ENCODE measurements around the gene SERINC2.

The SERINC2 gene

DNA sequence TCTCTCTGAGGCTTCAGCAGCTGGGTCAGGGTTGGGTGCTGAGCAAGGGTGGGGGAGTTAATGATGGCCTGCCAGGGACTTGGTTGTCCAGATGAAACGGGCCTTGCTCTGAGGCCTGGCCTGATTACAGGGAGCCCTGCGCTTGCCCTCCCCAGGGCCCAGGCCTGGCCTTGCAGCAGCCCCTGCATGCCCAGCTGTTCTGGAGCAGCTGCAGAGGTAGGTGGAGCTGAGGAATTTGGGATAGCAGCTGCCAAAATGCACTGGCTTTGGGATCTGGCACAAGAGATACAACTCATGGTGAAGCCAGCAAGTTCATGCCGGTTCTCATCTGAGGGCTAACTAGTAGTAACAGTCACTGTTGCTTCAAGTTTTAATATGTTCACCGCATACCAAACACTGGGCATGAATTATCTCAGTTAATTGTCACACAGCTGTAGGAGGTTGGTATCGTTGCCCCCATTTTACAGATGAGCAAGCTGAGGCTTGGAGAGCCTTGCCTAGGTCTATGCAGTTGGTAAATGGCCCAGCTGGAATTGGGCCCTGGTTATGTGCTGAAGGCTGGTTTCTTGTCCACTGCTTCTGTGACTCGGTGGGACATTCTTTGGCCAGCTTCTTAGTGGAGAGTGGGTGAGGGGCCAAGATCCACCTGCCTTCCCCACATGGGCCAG lies 7.3 kb upstream of the SERINC2 start:
- Histone ChIP-seq H3K9ac (ENCODE audit: low read length) (no peak overlapping the region), H3K4me1 (ENCODE audit: control insufficient read depth, insufficient read depth, low read length) (no peaks in the 10 kb centered on the region), H3K36me3 (ENCODE audit: control insufficient read depth, insufficient read depth, low read length) (no peaks in the 10 kb centered on the region), H3K27ac (ENCODE audit: low read depth, low read length) (no peak overlapping the region), H3K27me3 (ENCODE audit: control insufficient read depth, insufficient read depth, low read length) (peaks cover 7% of the 10 kb centered on the region; the same call in 1 of the 2 replicates), H3K4me3 (ENCODE audit: low read depth, low read length) (no peak overlapping the region), H3K9me3 (ENCODE audit: control insufficient read depth, insufficient read depth, low read depth, low read length) (no peaks in the 10 kb centered on the region)

DNA sequence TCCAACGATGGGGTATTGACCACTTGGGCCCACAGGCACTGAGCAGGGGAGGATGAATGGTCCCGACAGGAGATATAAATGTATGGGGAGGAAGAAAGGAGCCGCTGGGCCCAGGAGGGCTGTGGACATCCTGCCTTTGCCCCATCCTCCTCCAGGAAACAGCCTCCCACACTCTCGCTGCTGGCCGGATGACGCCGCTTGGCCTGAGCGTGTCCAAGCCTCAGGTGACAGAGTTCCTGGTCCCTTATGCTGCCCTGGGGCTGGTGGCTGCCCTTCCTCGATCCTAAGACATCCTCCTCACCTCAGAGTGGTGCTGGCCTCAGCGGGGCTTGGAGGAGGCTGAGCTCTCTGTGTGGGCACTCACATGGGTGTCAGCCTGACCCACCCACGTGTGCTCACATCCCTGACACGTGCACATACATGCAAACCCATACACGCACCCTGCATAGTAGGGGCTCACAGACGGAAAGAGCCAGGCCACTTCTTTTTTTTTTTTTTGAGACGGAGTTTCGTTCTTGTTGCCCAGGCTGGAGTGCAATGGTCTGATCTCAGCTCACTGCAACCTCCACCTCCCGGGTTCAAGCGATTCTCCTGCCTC lies 5.9 kb upstream of the SERINC2 start:
- Histone ChIP-seq H3K9me3 (ENCODE audit: control insufficient read depth, insufficient read depth, low read depth, low read length) (no peaks in the 10 kb centered on the region), H3K27ac (ENCODE audit: low read depth, low read length) (no peak overlapping the region), H3K9ac (ENCODE audit: low read length) (no peak overlapping the region), H3K4me1 (ENCODE audit: control insufficient read depth, insufficient read depth, low read length) (no peaks in the 10 kb centered on the region), H3K4me3 (ENCODE audit: low read depth, low read length) (no peak overlapping the region), H3K36me3 (ENCODE audit: control insufficient read depth, insufficient read depth, low read length) (no peaks in the 10 kb centered on the region), H3K27me3 (ENCODE audit: control insufficient read depth, insufficient read depth, low read length) (peaks cover 21% of the 10 kb centered on the region)

- Histone ChIP-seq H3K4me3 (ENCODE audit: low read depth, low read length) (no peak overlapping the region), H3K9me3 (ENCODE audit: control insufficient read depth, insufficient read depth, low read depth, low read length) (no peaks in the 10 kb centered on the region), H3K27ac (ENCODE audit: low read depth, low read length) (no peak overlapping the region), H3K9ac (ENCODE audit: low read length) (no peak overlapping the region), H3K4me1 (ENCODE audit: control insufficient read depth, insufficient read depth, low read length) (no peaks in the 10 kb centered on the region), H3K27me3 (ENCODE audit: control insufficient read depth, insufficient read depth, low read length) (peaks cover 33% of the 10 kb centered on the region), H3K36me3 (ENCODE audit: control insufficient read depth, insufficient read depth, low read length) (no peaks in the 10 kb centered on the region)
Observed at GRCh38 chr1:31408788-31409318, 4.2 kb upstream of the SERINC2 start.

- no peak overlapping the region for H3K9ac ChIP-seq (ENCODE audit: low read length)
- no peaks in the 10 kb centered on the region for H3K9me3 ChIP-seq (ENCODE audit: control insufficient read depth, insufficient read depth, low read depth, low read length)
- H3K4me3 ChIP-seq (ENCODE audit: low read depth, low read length): no peak overlapping the region
- no peak overlapping the region for H3K27ac ChIP-seq (ENCODE audit: low read depth, low read length)
- peaks cover 33% of the 10 kb centered on the region for H3K27me3 ChIP-seq (ENCODE audit: control insufficient read depth, insufficient read depth, low read length)
- H3K4me1 ChIP-seq (ENCODE audit: control insufficient read depth, insufficient read depth, low read length): peaks cover 9% of the 10 kb centered on the region
- H3K36me3 ChIP-seq (ENCODE audit: control insufficient read depth, insufficient read depth, low read length): no peaks in the 10 kb centered on the region
Observed at GRCh38 chr1:31409946-31410858, 2.8 kb upstream of the SERINC2 start.

- Histone ChIP-seq H3K4me1 (ENCODE audit: control insufficient read depth, insufficient read depth, low read length) (peaks cover 12% of the 10 kb centered on the region), H3K4me3 (ENCODE audit: low read depth, low read length) (no peak overlapping the region), H3K9me3 (ENCODE audit: control insufficient read depth, insufficient read depth, low read depth, low read length) (no peaks in the 10 kb centered on the region), H3K27me3 (ENCODE audit: control insufficient read depth, insufficient read depth, low read length) (peaks cover 33% of the 10 kb centered on the region), H3K27ac (ENCODE audit: low read depth, low read length) (no peak overlapping the region), H3K9ac (ENCODE audit: low read length) (no peak overlapping the region), H3K36me3 (ENCODE audit: control insufficient read depth, insufficient read depth, low read length) (no peaks in the 10 kb centered on the region)
Observed at GRCh38 chr1:31410871-31411270, 2.1 kb upstream of the SERINC2 start.

GRCh38 chr1:31412205-31412604 lies 808 bp upstream of the SERINC2 start:
- no peak overlapping the region for H3K27ac ChIP-seq (ENCODE audit: low read depth, low read length)
- no peaks in the 10 kb centered on the region for H3K9me3 ChIP-seq (ENCODE audit: control insufficient read depth, insufficient read depth, low read depth, low read length)

GRCh38 chr1:31413405-31414001 lies 490 bp downstream of the SERINC2 start:
- H3K9ac ChIP-seq (ENCODE audit: low read length): peak overlapping the region; percentile 67
- peak overlapping the region; percentile 90 for H3K4me3 ChIP-seq (ENCODE audit: low read depth, low read length)
- H3K4me1 ChIP-seq (ENCODE audit: control insufficient read depth, insufficient read depth, low read length): peaks cover 15% of the 10 kb centered on the region
- H3K36me3 ChIP-seq (ENCODE audit: control insufficient read depth, insufficient read depth, low read length): no peaks in the 10 kb centered on the region
- H3K9me3 ChIP-seq (ENCODE audit: control insufficient read depth, insufficient read depth, low read depth, low read length): no peaks in the 10 kb centered on the region
- H3K27me3 ChIP-seq (ENCODE audit: control insufficient read depth, insufficient read depth, low read length): peaks cover 33% of the 10 kb centered on the region
- no peak overlapping the region for H3K27ac ChIP-seq (ENCODE audit: low read depth, low read length)

More at GRCh38 chr1:31412205-31412604, 808 bp upstream of the SERINC2 start:
- peaks cover 33% of the 10 kb centered on the region for H3K27me3 ChIP-seq (ENCODE audit: control insufficient read depth, insufficient read depth, low read length)
- H3K9ac ChIP-seq (ENCODE audit: low read length): no peak overlapping the region
- H3K4me3 ChIP-seq (ENCODE audit: low read depth, low read length): 0 out of 2 replicates have a peak overlapping the region, but pooled peaks have one; percentile 69
- H3K4me1 ChIP-seq (ENCODE audit: control insufficient read depth, insufficient read depth, low read length): peaks cover 15% of the 10 kb centered on the region
- no peaks in the 10 kb centered on the region for H3K36me3 ChIP-seq (ENCODE audit: control insufficient read depth, insufficient read depth, low read length)

DNA sequence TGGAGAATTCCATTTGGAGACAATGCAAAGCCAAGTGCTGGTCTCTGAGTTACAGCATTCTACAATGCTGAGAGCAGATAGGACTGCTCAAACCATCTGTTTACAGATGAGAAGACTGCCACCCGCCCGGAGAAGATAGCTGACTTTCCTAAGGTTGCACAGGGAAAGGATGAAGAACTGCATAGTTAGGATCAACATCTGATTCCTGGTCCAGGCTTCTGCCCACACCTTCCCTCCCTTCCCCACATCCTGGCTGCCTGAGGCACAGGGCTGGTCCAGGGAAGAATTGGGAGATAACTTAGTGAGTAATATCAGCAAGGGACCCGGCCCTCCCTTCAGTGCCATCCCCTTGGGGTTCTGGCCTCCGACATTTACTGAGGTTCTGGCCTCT lies 2.0 kb downstream of the SERINC2 start:
- peaks cover 33% of the 10 kb centered on the region for H3K27me3 ChIP-seq (ENCODE audit: control insufficient read depth, insufficient read depth, low read length)
- no peak overlapping the region for H3K27ac ChIP-seq (ENCODE audit: low read depth, low read length)
- H3K4me1 ChIP-seq (ENCODE audit: control insufficient read depth, insufficient read depth, low read length): peaks cover 15% of the 10 kb centered on the region
- no peaks in the 10 kb centered on the region for H3K9me3 ChIP-seq (ENCODE audit: control insufficient read depth, insufficient read depth, low read depth, low read length)
- H3K4me3 ChIP-seq (ENCODE audit: low read depth, low read length): peak overlapping the region; percentile 90
- no peaks in the 10 kb centered on the region for H3K36me3 ChIP-seq (ENCODE audit: control insufficient read depth, insufficient read depth, low read length)
- H3K9ac ChIP-seq (ENCODE audit: low read length): peak overlapping the region; percentile 67

GRCh38 chr1:31415658-31416057 lies 2.6 kb downstream of the SERINC2 start:
- Histone ChIP-seq H3K4me3 (ENCODE audit: low read depth, low read length) (no peak overlapping the region), H3K9ac (ENCODE audit: low read length) (no peak overlapping the region), H3K27me3 (ENCODE audit: control insufficient read depth, insufficient read depth, low read length) (peaks cover 27% of the 10 kb centered on the region), H3K9me3 (ENCODE audit: control insufficient read depth, insufficient read depth, low read depth, low read length) (no peaks in the 10 kb centered on the region), H3K36me3 (ENCODE audit: control insufficient read depth, insufficient read depth, low read length) (no peaks in the 10 kb centered on the region), H3K4me1 (ENCODE audit: control insufficient read depth, insufficient read depth, low read length) (peaks cover 15% of the 10 kb centered on the region), H3K27ac (ENCODE audit: low read depth, low read length) (no peak overlapping the region)

DNA sequence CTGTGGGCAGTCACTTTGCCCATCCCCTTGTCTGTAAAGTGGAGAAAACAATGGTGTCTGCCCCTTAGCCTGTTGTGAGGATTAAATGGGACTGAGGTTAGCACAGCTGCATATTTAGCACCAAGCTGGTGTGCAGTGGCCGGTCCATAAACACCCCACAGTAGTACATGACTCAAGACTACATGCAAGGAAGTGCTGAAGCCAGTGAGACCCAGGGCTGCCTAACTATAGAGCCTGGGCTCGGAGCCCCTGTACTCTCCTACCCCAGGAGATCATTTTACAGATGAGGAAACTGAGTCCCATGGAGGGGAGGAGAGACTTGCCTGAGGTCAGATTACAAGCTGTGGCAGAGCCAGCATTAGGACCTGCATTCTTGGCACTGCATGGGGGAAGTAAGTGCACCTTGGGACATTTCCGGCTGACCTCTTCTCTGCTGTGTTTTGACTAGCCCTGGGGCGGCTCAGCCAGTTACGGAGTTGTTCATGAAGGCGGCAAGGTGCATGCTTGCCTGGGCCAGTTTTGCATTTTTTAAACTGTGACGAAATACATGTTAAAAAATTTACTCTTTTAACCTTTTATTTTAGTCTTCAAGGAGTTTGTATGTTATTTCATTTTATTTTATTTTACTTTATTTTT lies 3.2 kb downstream of the SERINC2 start:
- Histone ChIP-seq H3K9ac (ENCODE audit: low read length) (no peak overlapping the region), H3K27me3 (ENCODE audit: control insufficient read depth, insufficient read depth, low read length) (peaks cover 21% of the 10 kb centered on the region), H3K9me3 (ENCODE audit: control insufficient read depth, insufficient read depth, low read depth, low read length) (no peaks in the 10 kb centered on the region), H3K36me3 (ENCODE audit: control insufficient read depth, insufficient read depth, low read length) (no peaks in the 10 kb centered on the region), H3K4me3 (ENCODE audit: low read depth, low read length) (no peak overlapping the region), H3K27ac (ENCODE audit: low read depth, low read length) (no peak overlapping the region), H3K4me1 (ENCODE audit: control insufficient read depth, insufficient read depth, low read length) (peaks cover 19% of the 10 kb centered on the region)
